Caco-2 (cell line): Measurements from ENCODE around the gene DUOX2. TPM values are rescaled to one million over a fixed set of nuclear protein-coding genes. Genes with fewer than 3 reads are reported as not detected.
"Not testable (repeated sequence)": the region's sequence is repeated elsewhere in the genome, so short reads cannot be mapped to it uniquely, and the experiment has no call there.

Experiments used
- BruUV-seq: library from RNA; stranded (reverse); fragments of 400-500 nt; replicated peaks from 2 replicates; lab custom pipeline; 2021; lab: Mats Ljungman, UMichigan
- CTCF ChIA-PET: fragments of 300-600 bp; sonication (Branson Sonifier 250); formaldehyde crosslinking; loops from one replicate; lab custom pipeline; 2022; ENCODE audit warnings: antibody characterized with exemption; lab: Charles Lee
- POLR2A ChIA-PET: fragments of 300-600 bp; sonication (Branson Sonifier 250); formaldehyde crosslinking; loops from one replicate; lab custom pipeline; 2022; ENCODE audit warnings: antibody characterized with exemption; lab: Charles Lee
- DNase-seq, 2 experiments: peaks; one replicate each; pipeline versions ENCODE4 v3.0.0 to v3.0.0-alpha.2; 2020 to 2022
- H3K27me3 ChIP-seq: replicated peaks from 2 replicates; pipeline ENCODE4 v1.6.0; 2011; ENCODE audit warnings: low read length; ENCODE audit not compliant: control insufficient read depth, insufficient read depth
- H3K36me3 ChIP-seq: 2 replicates; pipeline ENCODE4 v1.5.1; 2011; ENCODE audit warnings: low read length; ENCODE audit not compliant: control insufficient read depth, insufficient read depth
- H3K4me1 ChIP-seq: fragments of 250-450 bp; sonication (Bioruptor Pico); 2 replicates; pipeline ENCODE4 v1.5.1; 2020; ENCODE audit warnings: mild to moderate bottlenecking
- H3K4me3 ChIP-seq: 2 replicates; pipeline ENCODE4 v1.5.1; 2011; ENCODE audit warnings: low read depth, mild to moderate bottlenecking, control low read depth, low read length
- H3K9me3 ChIP-seq: fragments of 250-450 bp; sonication (Bioruptor Pico); 2 replicates; pipeline ENCODE4 v1.5.1; 2020; ENCODE audit warnings: mild to moderate bottlenecking, moderate library complexity
- H3K27ac Mint-ChIP-seq: one replicate; pipeline ENCODE4 v1.8.0; 2022; ENCODE audit warnings: mixed read lengths; ENCODE audit not compliant: unreplicated experiment
- H3K27me3 Mint-ChIP-seq: one replicate; pipeline ENCODE4 v1.8.0; 2022; ENCODE audit warnings: mixed read lengths; ENCODE audit not compliant: insufficient read depth, unreplicated experiment
- H3K36me3 Mint-ChIP-seq: one replicate; pipeline ENCODE4 v1.8.0; 2022; ENCODE audit warnings: mild to moderate bottlenecking, mixed read lengths; ENCODE audit not compliant: insufficient read depth, unreplicated experiment
- H3K4me1 Mint-ChIP-seq: one replicate; pipeline ENCODE4 v1.8.0; 2022; ENCODE audit warnings: low read depth, mixed read lengths; ENCODE audit not compliant: unreplicated experiment
- H3K4me3 Mint-ChIP-seq: one replicate; pipeline ENCODE4 v1.8.0; 2022; ENCODE audit warnings: mild to moderate bottlenecking, moderate library complexity, mixed read lengths; ENCODE audit not compliant: unreplicated experiment
- H3K9me3 Mint-ChIP-seq: one replicate; pipeline ENCODE4 v1.8.0; 2022; ENCODE audit warnings: mixed read lengths; ENCODE audit not compliant: unreplicated experiment
- CTCF ChIP-seq, 2 experiments: fragments of 200-600 bp in 1 of 2; IDR thresholded peaks; 1 replicate in 1 of 2; 2 replicates in 1 of 2; pipeline versions ENCODE4 v1.5.1 to v1.8.0; 2011 to 2022; ENCODE audit warnings: antibody characterized with exemption in 1 of 2, control low read depth in 1 of 2, inconsistent platforms in 1 of 2, low read depth in 1 of 2, low read length in 1 of 2, mild to moderate bottlenecking in 1 of 2, moderate library complexity in 1 of 2; ENCODE audit not compliant: insufficient read depth in 1 of 2, severe bottlenecking in 1 of 2, unreplicated experiment in 1 of 2
- intact Hi-C: fragments of 100-400 bp; cut with micrococcal nuclease; formaldehyde crosslinking; loops from one replicate; pipeline ENCODE4 v1.10.0; 2022; ENCODE audit not compliant: unreplicated experiment
- total RNA-seq: library from RNA; stranded (reverse); gene quantifications from 2 replicates; pipeline ENCODE4 v1.2.3, GENCODE V29; 2022

The DUOX2 gene
- total RNA-seq, 1 experiment from 2014 or later = 6.9 TPM

DNA sequence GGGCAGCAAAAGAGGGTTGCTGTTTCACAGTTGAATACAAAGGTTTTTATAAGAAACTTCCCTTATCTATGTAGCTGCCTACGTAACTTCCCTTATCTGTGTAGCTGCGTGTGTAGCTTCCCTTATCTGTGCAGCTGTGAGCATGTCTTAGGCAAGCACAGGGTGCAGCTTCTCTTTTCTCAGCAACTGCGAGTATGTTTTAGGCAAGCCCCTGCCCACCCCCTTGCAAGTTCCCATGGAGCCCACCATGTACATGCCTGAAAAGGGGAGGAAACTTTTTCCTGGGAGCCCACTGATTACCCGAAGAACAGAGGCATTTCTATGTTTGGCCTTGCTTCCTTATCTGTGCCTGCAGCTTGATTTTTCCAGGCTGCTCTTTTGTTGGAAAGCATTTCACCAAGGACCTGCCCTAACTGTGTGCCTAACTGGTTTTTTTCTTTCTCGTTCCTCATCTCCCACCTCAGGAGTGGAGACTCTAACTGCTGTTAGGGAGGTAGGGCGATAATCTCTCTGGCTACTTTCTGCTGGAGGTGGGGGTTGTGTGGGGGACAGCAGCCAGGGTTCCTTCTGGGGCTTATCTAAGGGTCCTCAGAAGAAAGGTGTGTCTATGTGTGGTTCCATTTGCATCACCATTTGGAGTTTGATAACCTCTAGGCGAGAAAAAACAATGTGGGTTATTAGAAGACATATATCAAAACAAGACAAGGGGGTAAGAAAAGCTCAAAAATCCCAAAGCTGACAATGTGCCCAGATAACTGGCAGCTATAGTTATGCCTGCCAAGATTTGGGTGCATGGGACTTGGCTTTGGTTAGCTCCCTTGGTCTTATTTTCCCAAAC is 65.0 kb downstream of the DUOX2 start:
- Mint-ChIP-seq H3K4me3 (peak overlapping the region; percentile 56), H3K4me1 (peaks cover 12% of the 10 kb centered on the region), H3K27ac (peak overlapping the region; percentile 87), H3K36me3 (peaks cover 47% of the 10 kb centered on the region), H3K9me3 (no peaks in the 10 kb centered on the region), H3K27me3 (no peaks in the 10 kb centered on the region)
- H3K4me3 ChIP-seq = no peak overlapping the region
- H3K36me3 ChIP-seq = no peaks in the 10 kb centered on the region; the same call in 1 of the 2 replicates
- no peak for TF ChIP-seq CTCF (IDR thresholded peaks at IDR 0.05; ENCODE audit: insufficient read depth in 1 of 2, low read depth in 1 of 2, low read length in 1 of 2, severe bottlenecking in 1 of 2, unreplicated experiment in 1 of 2)
- no TSS peak for BruUV-seq
- H3K9me3 ChIP-seq = peaks cover 5% of the 10 kb centered on the region
- CTCF ChIA-PET = interaction anchor here (0.8 to 1.2 kb wide), 2 partner anchors 12 to 69 kb away, joined by 3 to 13 read pairs; no protein-coding TSS in a partner anchor
- intact Hi-C loops = loop anchor here (1.0 kb wide), 1 partner anchor 15 kb away; no protein-coding TSS in a partner anchor
- H3K27me3 ChIP-seq = no peaks in the 10 kb centered on the region
- peak; percentile 65 to 68 for DNase-seq
- POLR2A ChIA-PET = interaction anchor here (1.0 kb wide), 1 partner anchor 12 kb away, joined by 5 read pairs; no protein-coding TSS in a partner anchor
- peaks cover 26% of the 10 kb centered on the region for H3K4me1 ChIP-seq

DNA sequence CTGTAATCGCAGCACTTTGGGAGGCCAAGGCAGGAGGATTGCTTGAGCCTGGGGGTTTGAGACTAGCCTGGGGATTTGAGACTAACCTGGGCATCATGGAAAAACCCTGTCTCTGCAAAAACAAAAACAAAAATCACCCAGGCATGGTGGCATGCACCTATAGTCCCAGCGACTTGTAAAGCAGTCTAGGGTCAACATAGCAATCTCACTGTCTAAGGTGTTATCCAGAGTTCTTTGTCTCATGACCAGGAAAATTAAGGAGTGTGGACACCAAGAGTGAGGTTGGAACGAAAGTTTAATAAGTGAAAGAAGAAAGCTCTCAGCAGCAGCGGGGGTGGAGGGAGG is 65.6 kb downstream of the DUOX2 start:
- Mint-ChIP-seq H3K4me1 (peaks cover 12% of the 10 kb centered on the region), H3K36me3 (peaks cover 47% of the 10 kb centered on the region), H3K4me3 (peak overlapping the region; percentile 56), H3K27ac (peak overlapping the region; percentile 87)
- H3K36me3 ChIP-seq, H3K4me3 ChIP-seq, H3K9me3 ChIP-seq, H3K9me3 Mint-ChIP-seq, H3K27me3 ChIP-seq, DNase-seq, H3K27me3 Mint-ChIP-seq, intact Hi-C loops: not testable (repeated sequence)
- POLR2A ChIA-PET = interaction anchor here (1.0 kb wide), 1 partner anchor 12 kb away, joined by 5 read pairs; no protein-coding TSS in a partner anchor
- BruUV-seq = TSS peak; percentile 99
- H3K4me1 ChIP-seq = peaks cover 26% of the 10 kb centered on the region
- CTCF ChIA-PET = interaction anchor here (0.8 to 1.2 kb wide), 2 partner anchors 11 to 70 kb away, joined by 3 to 13 read pairs; no protein-coding TSS in a partner anchor

DNA sequence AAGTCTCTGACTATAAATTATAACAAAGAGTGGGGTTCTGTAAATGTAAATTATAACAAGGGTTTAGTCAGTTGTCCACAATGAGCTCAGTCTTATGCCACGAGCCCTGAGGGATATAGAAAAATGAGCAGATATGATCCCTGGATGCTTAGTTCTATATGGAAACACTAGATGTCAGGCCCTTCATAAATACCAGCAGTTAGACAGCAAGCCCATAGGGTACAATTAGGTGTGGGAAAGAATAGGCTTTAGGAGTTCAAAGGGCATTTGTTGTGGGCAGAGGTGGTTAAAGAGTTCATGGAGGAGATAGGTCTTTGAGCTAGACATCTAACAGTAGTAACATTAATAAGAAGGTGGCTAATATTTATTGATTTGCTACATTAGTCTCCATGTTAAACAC is 69.7 kb downstream of the DUOX2 start:
- not testable (repeated sequence) for BruUV-seq
- peaks cover 11% of the 10 kb centered on the region for H3K4me1 Mint-ChIP-seq

GRCh38 chr15:45042859-45043258 is 71.1 kb downstream of the DUOX2 start:
- H3K27me3 ChIP-seq, H3K4me1 Mint-ChIP-seq, H3K4me1 ChIP-seq, H3K9me3 Mint-ChIP-seq, H3K4me3 ChIP-seq, H3K36me3 ChIP-seq, POLR2A ChIA-PET, CTCF ChIA-PET, DNase-seq, H3K27ac Mint-ChIP-seq, H3K27me3 Mint-ChIP-seq, H3K9me3 ChIP-seq, BruUV-seq, H3K4me3 Mint-ChIP-seq, intact Hi-C loops: not testable (repeated sequence)
- peaks cover 22% of the 10 kb centered on the region for H3K36me3 Mint-ChIP-seq

More for the DNA sequence above, 69.7 kb downstream of the DUOX2 start:
- intact Hi-C loops, H3K9me3 ChIP-seq, POLR2A ChIA-PET, H3K4me3 ChIP-seq, H3K27me3 Mint-ChIP-seq, CTCF ChIA-PET, H3K27ac Mint-ChIP-seq, H3K4me3 Mint-ChIP-seq, H3K9me3 Mint-ChIP-seq, H3K27me3 ChIP-seq, H3K36me3 ChIP-seq, DNase-seq: not testable (repeated sequence)
- peaks cover 35% of the 10 kb centered on the region for H3K36me3 Mint-ChIP-seq
- peaks cover 12% of the 10 kb centered on the region for H3K4me1 ChIP-seq

Other genes with a start within 250 kb of the DUOX2 start
- gene TERB2, start 157.5 kb downstream of the DUOX2 start, total RNA-seq = not detected in 2 replicates
- 79.7 and 85.8 TPM in 2 replicates for gene SORD, start 91.0 kb downstream of the DUOX2 start, total RNA-seq
- 1.5 and 1.6 TPM in 2 replicates for gene DUOXA2, start 154 bp upstream of the DUOX2 start, total RNA-seq
- 0.39 TPM in 1 of 2 replicates, not detected in the other for gene DUOXA1, start 15.7 kb upstream of the DUOX2 start, total RNA-seq
- gene DUOX1, start 15.8 kb upstream of the DUOX2 start, total RNA-seq = 0.14 and 0.56 TPM in 2 replicates
- 11.9 and 12.9 TPM in 2 replicates for gene SHF, start 73.8 kb upstream of the DUOX2 start, total RNA-seq
- 0.11 and 0.14 TPM in 2 replicates for gene SLC28A2, start 138.1 kb upstream of the DUOX2 start, total RNA-seq